KOPT-K1 (cell line): ENCODE results near the gene GBX1.

ENCODE experiments used
- H3K27ac ChIP-seq: fragments of 200-600 bp; sonication (generic); 2 replicates; pipeline ENCODE4 v1.5.1; 2016; ENCODE audit warnings: antibody characterized with exemption, mild to moderate bottlenecking, low read depth, low read length; ENCODE audit not compliant: poor library complexity, severe bottlenecking
- H3K36me3 ChIP-seq: fragments of 200-600 bp; sonication (generic); 2 replicates; pipeline ENCODE4 v1.5.1; 2017; ENCODE audit warnings: antibody characterized with exemption, mild to moderate bottlenecking, low read length, moderate library complexity; ENCODE audit not compliant: insufficient read depth
- H3K9me3 ChIP-seq: fragments of 200-600 bp; sonication (generic); 2 replicates; pipeline ENCODE4 v1.5.1; 2017; ENCODE audit warnings: antibody characterized with exemption, low read length, mild to moderate bottlenecking; ENCODE audit not compliant: insufficient read depth, poor library complexity, severe bottlenecking

Gene GBX1

DNA sequence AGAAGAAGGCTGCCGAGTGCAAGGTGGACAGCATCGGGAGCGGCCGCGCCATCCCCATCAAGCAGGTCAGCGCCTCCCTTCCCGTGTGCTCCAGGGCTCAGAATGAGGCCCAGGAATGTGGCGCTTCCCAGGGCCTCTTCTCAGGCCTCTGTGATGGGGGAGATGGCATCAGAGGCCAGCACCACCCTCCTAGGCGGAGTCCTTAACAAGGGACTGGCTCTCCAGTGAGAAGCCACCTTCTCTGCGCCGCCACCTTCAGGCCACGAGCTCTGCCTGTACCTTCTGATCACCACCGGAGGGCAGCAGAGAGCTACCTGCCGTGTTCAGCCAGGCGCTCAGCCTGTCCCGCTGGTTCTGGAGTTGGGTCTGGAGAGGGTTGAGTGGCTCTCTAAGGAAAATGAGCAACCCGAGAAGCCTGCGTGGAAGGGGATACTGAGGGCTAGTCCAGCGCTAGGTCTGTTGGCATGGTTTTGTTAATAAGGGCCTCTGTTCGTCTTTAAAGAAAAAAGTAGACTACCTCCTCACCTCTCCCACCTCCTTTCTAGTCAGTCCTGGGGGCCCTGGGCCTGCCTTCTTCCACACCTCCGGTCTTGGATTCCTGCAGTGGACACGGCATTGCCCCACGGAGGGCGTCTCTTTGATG lies 43.6 kb downstream of the GBX1 start:
- Histone ChIP-seq H3K27ac (no peak overlapping the region), H3K9me3 (no peaks in the 10 kb centered on the region), H3K36me3 (peaks cover 12% of the 10 kb centered on the region; the same call in 1 of the 2 replicates)

DNA sequence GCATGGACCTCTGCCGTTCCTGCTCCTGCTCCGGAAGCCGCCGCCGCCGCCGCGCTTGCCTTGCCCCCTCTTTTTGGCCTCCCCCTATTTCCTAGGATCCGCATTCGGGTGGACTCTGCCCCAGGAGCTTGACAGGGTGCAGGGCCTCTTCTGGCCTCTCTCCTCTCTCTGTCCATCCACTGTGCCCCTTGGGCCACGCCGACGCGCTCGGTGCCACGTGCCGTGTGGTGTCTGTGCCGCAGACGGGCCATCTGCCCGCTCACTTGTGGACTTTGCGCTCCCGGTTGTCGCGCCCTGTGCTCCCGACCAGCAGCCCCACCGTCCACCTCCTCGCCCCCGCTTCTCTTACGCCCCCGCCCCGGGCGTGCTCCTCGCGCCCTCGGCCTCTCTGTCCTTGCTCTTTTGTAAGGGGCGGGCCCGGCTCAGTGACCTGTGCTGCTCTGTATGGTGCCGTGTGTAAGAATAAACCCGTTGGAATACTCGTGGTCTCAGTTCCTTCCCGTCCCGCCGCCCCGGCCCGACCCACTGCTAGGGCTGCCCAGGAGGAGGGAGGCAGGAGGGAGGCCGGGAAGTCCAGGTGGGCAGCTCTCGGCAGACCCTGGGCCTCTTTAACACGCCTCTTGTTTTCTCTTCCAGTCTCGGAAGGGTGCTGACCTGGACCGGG lies 44.2 kb downstream of the GBX1 start:
- Histone ChIP-seq H3K9me3 (no peaks in the 10 kb centered on the region), H3K27ac (no peak overlapping the region), H3K36me3 (peaks cover 9% of the 10 kb centered on the region; the same call in 1 of the 2 replicates)

DNA sequence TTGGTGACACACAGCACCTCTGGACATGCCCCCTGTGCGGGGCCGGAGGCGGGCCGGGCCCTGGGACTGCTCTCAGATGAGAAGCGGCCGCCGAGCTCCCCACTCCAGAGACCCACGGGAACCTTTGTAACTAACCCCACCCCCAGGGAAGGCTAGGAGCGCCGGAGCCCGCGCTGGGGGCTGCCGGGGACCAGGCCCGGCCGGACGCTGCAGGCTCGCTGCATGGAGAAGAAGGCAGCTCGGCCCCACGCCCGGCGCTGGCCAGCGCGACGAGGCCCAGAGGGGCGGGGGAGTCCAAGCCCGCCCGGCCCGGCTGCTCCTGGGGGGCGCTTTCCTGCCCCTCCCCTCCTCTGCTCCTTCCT lies 44.7 kb downstream of the GBX1 start:
- Histone ChIP-seq H3K9me3 (no peaks in the 10 kb centered on the region), H3K36me3 (peaks cover 9% of the 10 kb centered on the region; the same call in 1 of the 2 replicates), H3K27ac (no peak overlapping the region)

DNA sequence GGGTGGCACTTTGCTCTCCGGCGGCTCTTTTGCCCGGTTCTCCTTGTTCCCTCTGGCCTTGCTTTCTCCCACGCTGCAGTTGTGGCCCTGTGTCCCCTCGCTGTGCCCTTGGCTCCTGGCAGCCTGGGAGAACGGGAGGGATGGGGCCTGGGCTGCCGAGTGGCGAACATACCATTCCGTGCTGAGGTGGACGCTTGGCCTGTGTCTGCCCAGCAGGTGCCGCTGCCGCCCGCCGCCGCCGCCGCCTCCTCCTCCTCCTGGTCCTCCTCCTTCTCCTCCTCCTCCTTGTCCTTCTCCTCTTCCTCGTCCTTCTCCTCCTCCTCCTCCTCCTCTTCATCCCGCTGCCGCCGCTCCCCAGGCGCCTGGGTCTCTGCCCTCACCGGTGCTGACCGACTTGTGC lies 45.2 kb downstream of the GBX1 start:
- Histone ChIP-seq H3K9me3 (no peaks in the 10 kb centered on the region), H3K36me3 (peaks cover 9% of the 10 kb centered on the region; the same call in 1 of the 2 replicates), H3K27ac (no peak overlapping the region)

DNA sequence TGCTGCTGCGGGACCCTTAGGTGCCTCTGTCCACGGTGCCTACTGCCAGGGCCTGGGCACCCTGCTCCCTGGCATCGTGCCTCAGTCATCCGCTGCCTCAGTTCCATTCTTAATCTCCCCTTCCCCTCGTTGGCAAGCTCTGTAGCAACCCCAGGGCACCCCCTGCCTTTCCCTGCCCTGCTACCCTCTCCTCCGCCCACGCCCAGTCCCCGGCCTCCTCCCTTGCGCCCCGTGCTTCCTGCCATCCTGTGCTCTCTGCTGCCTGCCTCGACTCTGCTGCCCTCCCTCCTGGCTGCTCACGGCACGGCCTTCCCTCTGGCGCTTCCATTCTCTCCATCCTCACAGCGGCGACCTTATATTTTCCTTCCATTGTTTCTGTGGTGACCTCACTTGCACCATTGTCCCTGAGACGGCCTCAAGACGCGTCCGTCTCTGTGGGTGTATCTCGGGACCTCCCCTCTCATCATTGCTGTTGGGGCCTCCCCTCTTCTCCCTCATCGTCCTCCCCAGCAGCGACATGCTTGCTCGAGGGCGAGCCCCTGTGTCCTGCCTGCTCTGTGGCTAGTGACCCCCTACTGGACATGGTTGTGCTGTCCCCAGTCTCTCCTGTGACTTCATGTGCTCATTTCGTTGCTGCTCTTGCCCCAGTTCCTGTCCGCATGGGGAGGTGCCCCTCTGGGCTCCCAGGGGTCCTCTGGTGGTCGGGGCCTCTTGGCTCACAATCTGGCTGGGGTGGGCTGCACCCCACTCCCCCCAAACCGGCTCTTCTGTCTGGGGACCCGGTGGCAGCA lies 45.9 kb downstream of the GBX1 start:
- H3K9me3 ChIP-seq = no peaks in the 10 kb centered on the region
- H3K36me3 ChIP-seq = peaks cover 9% of the 10 kb centered on the region; the same call in 1 of the 2 replicates
- no peak overlapping the region for H3K27ac ChIP-seq

DNA sequence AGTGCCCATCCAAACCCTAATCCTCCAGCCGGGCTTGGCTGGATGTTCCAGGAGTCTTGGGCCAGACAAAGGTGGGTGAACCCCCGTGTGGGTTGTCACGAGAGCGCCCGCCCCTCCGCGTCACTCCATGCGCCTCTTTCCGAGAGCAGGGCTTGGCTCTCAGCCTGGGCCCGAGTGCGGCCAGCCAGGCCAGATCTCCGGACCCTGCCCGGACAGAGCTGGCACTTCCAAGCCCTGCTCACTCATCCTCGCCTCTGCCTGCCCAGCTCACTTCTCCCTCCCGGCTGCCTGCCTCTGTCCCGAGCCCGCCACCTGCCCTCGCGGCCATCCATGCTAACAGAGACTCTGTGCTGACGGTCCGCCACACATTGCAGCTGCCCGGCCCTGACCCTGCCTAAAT lies 46.6 kb downstream of the GBX1 start:
- Histone ChIP-seq H3K27ac (no peak overlapping the region), H3K9me3 (no peaks in the 10 kb centered on the region), H3K36me3 (peaks cover 9% of the 10 kb centered on the region; the same call in 1 of the 2 replicates)

DNA sequence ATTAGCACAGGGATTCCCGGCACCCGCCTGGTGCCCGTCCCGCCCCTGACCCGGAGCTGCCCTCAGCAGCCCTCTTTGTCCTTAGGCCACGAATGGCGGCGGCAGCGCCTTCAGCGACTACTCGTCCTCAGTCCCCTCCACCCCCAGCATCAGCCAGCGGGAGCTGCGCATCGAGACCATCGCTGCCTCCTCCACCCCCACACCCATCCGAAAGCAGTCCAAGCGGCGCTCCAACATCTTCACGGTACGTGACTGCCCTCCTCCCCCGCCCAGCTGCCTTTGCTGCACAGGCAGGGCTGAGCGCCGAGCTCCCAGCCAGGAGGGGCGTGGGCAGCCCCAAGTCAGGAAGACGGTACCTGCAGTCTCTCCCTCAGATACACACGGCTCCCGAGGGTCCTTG lies 47.6 kb downstream of the GBX1 start:
- Histone ChIP-seq H3K36me3 (peaks cover 5% of the 10 kb centered on the region; the same call in 1 of the 2 replicates), H3K9me3 (no peaks in the 10 kb centered on the region), H3K27ac (no peak overlapping the region)

DNA sequence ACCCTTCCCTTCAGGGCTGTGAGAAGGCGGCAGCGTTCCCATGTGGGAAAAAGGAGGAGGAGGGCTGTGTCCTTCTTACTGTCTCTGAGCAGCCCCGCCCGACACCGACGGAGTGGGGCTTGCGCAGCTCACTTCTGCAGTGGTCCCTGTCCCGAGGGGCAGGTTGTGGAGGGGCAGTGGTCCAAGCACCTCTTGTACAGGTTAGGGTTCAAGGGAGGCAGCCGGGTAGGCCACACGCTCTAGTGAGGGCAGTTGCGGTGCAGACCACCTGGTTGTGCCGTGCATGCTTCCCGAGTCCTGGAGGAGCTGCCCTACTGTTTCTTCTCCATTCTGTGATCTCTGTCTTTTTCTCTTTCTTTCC lies 48.5 kb downstream of the GBX1 start:
- no peaks in the 10 kb centered on the region for H3K9me3 ChIP-seq
- H3K27ac ChIP-seq = no peak overlapping the region
- 0 out of 2 replicates have a peak, but pooled peaks cover 3% of the 10 kb centered on the region for H3K36me3 ChIP-seq

DNA sequence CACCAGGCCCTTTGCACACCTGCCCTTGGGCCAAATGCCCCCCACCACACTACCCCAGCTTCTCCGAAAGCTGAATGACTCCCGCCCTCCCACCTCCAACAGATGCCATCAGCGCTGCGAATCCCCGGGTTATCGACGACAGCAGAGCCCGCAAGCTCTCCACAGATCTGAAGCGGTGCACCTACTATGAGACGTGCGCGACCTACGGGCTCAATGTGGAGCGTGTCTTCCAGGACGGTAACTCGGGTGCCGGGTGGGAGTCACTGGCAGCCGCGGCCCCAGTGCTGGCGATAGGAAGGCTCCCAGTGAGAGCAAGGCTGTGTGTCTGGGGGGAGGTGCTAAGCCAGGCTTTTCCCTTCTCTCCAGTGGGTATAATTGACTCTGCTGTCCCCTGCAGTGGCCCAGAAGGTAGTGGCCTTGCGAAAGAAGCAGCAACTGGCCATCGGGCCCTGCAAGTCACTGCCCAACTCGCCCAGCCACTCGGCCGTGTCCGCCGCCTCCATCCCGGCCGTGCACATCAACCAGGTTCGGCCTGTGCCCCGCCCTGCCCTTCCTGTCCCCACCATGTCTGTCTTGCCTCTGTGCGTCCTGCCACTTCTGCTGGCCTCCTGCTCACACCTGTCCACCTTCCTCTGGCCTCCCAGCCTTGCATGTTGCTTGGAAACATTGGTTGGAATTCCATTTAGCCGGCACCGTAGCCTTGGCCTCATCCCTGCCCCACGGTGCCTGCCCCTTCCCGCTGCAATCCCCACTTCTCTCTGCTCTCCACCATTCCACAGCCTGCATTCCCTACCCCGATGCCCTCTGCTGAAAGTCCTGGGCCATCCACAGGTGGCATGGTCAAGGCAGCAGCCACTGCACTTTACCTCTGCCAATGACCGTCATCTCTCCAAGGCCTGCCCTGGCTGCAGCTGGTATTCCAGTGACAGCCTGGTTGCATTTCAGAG lies 49.1 kb downstream of the GBX1 start:
- Histone ChIP-seq H3K36me3 (0 out of 2 replicates have a peak, but pooled peaks cover 3% of the 10 kb centered on the region), H3K9me3 (no peaks in the 10 kb centered on the region), H3K27ac (peak overlapping the region; percentile 81)

DNA sequence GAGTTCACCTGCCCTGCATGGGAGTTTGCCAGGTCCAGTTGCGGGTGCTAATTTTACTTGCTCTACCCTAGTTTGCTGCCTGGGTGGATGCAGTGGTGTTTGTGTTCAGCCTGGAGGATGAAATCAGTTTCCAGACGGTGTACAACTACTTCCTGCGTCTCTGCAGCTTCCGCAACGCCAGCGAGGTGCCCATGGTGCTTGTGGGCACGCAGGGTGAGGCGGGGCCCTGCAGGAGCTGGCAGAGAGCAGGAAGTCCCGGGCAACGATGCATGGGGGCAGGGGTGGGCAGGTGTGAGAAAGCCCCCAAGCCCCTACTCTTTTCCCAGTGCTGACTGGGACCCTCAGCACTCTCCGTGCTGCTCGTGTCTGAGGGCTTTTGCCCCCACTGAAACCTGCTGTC lies 49.9 kb downstream of the GBX1 start:
- 0 out of 2 replicates have a peak, but pooled peaks cover 3% of the 10 kb centered on the region for H3K36me3 ChIP-seq
- H3K9me3 ChIP-seq = no peaks in the 10 kb centered on the region
- H3K27ac ChIP-seq = peak overlapping the region; percentile 81

DNA sequence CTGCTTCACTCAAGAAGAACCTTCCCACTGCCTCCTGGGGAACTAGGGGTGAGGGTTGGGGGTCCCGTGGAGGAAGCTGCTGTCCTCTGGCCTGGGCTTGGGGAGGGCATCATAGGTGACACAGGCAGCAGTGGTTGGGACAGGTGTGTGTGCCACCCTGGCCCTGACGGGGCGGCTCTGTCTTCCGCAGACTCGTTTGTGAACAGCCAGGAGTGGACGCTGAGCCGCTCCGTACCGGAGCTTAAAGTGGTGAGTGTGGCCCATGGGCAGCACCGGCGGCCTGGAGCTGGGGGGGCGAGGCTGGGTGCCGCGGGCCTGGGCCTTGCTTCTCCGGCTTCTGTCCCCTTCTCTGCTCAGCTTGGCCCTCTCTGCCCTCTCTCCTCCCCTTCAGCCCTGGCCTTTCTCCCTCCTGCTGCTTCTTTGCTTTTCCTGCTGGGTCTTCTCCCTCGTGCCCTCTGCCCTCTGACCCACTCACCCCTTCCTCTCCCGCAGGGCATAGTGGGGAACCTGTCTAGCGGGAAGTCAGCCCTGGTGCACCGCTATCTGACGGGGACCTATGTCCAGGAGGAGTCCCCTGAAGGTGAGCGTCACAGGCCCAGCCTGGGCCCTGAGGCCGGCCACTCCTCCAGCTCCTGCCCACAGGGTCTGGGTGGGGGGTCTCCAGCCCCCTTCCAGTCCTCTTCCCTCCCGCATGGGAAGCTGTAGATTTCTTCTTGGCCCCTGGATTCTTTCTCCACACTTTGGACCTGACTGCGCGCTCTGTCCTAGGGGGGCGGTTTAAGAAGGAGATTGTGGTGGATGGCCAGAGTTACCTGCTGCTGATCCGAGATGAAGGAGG lies 50.7 kb downstream of the GBX1 start:
- no peaks in the 10 kb centered on the region for H3K9me3 ChIP-seq
- peak overlapping the region; percentile 81 for H3K27ac ChIP-seq
- 0 out of 2 replicates have a peak, but pooled peaks cover 3% of the 10 kb centered on the region for H3K36me3 ChIP-seq

DNA sequence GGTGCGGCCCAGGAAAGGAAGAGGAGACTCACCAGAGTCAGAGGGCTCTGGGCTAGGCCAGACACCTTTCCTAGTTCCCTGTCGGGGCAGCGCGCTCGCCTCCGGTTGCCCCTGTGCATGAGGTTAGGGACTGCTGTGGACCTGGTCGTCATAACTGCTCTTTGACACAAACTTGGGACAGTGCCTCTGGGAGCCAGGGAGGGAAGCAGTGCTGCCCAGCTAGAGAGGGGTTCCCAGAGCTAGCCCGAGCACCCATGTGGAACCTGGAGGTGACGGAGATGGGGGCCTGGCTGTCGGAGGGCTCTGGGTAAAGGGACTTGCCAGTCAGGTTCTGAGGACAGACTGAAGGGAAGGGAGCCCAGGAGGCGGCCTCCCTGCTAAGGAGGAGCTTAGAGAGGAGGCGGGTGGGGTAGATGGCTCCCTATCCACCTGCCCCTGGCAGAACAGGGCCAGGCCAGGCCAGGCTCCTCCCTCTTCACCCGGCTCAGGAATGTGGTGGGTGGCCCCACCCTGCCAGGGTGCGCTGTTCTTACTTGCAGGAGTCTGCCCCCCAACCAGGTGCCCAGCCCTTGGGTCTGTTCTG lies 51.6 kb downstream of the GBX1 start:
- Histone ChIP-seq H3K9me3 (no peaks in the 10 kb centered on the region), H3K36me3 (0 out of 2 replicates have a peak, but pooled peaks cover 3% of the 10 kb centered on the region), H3K27ac (no peak overlapping the region)

DNA sequence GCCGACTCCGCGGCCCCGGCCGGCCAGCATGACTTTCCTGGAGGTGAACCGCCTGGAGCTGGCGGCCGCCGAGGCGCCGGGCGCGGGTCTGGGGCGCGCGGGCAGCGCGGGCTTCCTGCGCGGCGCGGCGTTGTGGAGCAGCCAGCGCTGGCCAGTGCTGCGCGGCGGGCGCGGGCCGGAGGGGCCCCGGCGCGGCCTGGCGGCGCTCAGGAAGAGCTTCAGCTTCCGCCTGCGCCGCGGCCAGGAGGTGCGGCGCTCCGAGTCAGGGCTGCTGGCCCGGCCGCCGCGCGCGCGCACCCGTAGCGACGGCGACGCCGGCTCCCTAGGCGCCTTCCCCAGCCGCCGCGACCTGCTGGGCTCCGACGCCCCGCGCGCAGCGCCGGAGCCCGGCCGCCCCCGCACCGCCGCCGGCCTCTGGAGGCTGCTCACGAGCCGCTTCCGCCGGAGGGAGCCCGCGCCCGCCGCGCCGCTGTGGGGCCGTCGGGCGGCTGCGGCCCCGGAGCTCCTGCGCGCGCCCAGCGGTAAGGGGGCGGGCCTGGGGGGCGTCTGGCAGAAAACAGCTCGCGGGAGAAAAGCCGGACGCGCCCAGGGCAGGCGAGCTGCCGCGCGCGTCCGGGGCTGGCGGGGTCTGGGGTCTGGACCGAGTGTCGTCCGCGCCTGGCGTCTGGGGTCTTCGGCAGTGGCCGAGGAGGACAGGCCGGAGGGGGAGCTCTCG lies 52.2 kb downstream of the GBX1 start:
- Histone ChIP-seq H3K9me3 (no peaks in the 10 kb centered on the region), H3K36me3 (no peaks in the 10 kb centered on the region), H3K27ac (no peak overlapping the region)
